ENCODE results near the gene RAD51B.

Gene RAD51B

DNA sequence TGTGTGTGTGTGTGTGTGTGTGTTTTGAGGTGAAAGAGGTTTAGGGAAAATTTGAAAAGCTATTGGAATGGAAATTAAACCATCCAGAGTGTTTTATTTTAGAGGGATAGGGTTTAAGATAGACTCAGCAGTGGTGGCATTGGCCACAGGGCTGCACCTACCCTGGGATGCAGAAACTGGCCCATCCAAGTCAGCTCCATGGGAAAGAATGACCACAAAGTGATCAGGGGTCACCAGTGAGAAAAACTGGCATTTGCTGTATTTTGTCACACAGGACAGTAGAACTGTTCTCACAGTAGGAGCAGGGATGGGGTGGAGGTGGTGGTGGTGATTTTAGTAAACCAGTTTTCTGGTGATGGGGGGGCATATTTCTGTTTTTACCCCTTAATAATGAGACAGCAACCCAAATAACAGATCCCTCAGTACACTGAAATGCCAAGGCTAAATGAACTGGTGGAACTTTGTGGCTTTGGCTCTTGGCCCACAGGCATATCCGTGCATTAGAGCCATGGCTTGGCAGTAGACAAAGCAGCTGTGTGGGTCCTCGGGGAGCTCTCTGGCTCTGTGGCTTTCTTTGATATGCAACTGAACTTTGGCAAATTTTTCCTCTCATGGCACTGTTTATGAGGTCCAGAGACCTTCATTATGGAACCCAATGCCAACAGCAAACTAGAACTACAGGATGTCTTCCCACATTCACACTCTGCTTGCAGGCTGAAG is 625.0 kb downstream of the RAD51B start:
- TF ChIP-seq, protein P1, sequence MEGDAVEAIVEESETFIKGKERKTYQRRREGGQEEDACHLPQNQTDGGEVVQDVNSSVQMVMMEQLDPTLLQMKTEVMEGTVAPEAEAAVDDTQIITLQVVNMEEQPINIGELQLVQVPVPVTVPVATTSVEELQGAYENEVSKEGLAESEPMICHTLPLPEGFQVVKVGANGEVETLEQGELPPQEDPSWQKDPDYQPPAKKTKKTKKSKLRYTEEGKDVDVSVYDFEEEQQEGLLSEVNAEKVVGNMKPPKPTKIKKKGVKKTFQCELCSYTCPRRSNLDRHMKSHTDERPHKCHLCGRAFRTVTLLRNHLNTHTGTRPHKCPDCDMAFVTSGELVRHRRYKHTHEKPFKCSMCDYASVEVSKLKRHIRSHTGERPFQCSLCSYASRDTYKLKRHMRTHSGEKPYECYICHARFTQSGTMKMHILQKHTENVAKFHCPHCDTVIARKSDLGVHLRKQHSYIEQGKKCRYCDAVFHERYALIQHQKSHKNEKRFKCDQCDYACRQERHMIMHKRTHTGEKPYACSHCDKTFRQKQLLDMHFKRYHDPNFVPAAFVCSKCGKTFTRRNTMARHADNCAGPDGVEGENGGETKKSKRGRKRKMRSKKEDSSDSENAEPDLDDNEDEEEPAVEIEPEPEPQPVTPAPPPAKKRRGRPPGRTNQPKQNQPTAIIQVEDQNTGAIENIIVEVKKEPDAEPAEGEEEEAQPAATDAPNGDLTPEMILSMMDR (conservative IDR thresholded peaks at IDR 0.05; ENCODE audit: control insufficient read depth, insufficient read depth, low read depth, low read length): no peak
- H3K4me3 ChIP-seq (ENCODE audit: control insufficient read depth, low read depth, low read length): no peak overlapping the region
- DNase-seq (ENCODE audit: low read depth): peak; percentile 70

GRCh38 chr14:68446243-68447040 is 626.9 kb downstream of the RAD51B start:
- TF ChIP-seq, protein P1 (conservative IDR thresholded peaks at IDR 0.05; ENCODE audit: control insufficient read depth, insufficient read depth, low read depth, low read length): no peak
- H3K4me3 ChIP-seq (ENCODE audit: control insufficient read depth, low read depth, low read length): no peak overlapping the region
- no peak for DNase-seq (ENCODE audit: low read depth)

- DNase-seq (ENCODE audit: low read depth): no peak
- TF ChIP-seq, protein P1 (conservative IDR thresholded peaks at IDR 0.05; ENCODE audit: control insufficient read depth, insufficient read depth, low read depth, low read length): no peak
- H3K4me3 ChIP-seq (ENCODE audit: control insufficient read depth, low read depth, low read length): no peak overlapping the region
These were observed 628.1 kb downstream of the RAD51B start for GRCh38 chr14:68447581-68448251.

GRCh38 chr14:68448252-68448902 is 628.8 kb downstream of the RAD51B start:
- DNase-seq (ENCODE audit: low read depth): no peak
- TF ChIP-seq, protein P1 (conservative IDR thresholded peaks at IDR 0.05; ENCODE audit: control insufficient read depth, insufficient read depth, low read depth, low read length): no peak

GRCh38 chr14:68449561-68450181 is 630.1 kb downstream of the RAD51B start:
- DNase-seq (ENCODE audit: low read depth): no peak
- no peak overlapping the region for H3K4me3 ChIP-seq (ENCODE audit: control insufficient read depth, low read depth, low read length)
- TF ChIP-seq, protein P1 (conservative IDR thresholded peaks at IDR 0.05; ENCODE audit: control insufficient read depth, insufficient read depth, low read depth, low read length): no peak

More at GRCh38 chr14:68448252-68448902, 628.8 kb downstream of the RAD51B start:
- no peak overlapping the region for H3K4me3 ChIP-seq (ENCODE audit: control insufficient read depth, low read depth, low read length)

Data from fibroblast of mammary gland (primary cell).